ENCODE data around the gene TM9SF2. TPM values are rescaled to one million over a fixed set of nuclear protein-coding genes. Genes with fewer than 3 reads are reported as not detected.

TM9SF2 gene
- polyA plus RNA-seq, 3 donors = 54.0 to 255 (median 218) TPM

DNA sequence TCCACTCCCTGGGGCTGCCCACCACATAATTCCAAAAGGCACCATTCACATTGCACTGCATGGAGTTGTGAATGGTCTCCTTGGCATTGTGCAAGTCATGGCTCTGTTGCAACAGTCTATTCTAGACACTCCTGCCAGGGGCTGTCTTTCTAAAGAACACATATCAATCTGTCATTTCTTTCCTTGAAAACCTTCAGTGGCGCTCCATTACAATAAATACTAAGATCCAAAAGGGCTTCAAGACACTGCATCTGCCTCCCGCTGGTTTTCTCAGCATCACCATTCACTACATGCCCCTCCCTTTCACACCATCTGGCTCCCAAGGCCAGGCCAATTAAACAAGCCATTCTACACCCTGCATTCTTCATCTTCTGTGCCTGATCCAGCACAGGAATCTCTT, 32.2 kb upstream of the TM9SF2 start:
- H3K27ac Mint-ChIP-seq = peak overlapping the region; percentile 0 to 70 (median 55)
- intact Hi-C loops (cut with micrococcal nuclease) = no loop called here

DNA sequence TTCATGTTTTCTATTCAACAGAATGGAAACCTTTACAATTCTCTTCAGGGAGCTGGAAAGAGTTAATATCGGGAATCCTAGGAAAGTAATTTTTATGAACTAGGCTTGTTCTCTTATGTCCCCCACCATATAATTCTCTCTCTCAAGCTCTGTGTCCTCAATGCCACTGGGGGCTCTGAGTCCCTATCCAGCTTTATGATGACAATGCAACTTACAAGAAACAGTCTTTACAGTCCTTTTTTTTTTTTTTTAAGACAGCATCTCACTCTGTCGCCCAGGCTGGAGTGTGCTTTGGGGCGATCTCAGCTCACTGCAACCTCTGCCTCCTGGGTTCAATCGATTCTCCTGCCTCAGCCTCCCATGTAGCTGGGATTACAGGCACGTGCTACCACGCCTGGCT, 31.2 kb upstream of the TM9SF2 start:
- WGBS (ENCODE audit: insufficient coverage) = 93% methylated on average over 3 of the region's 6 CpGs
- no peak overlapping the region for H3K4me2 ChIP-seq (replicated peaks; ENCODE audit: extremely low read depth, low read length, poor library complexity, severe bottlenecking)
- H3K79me2 ChIP-seq (ENCODE audit: insufficient read depth, low read length) = no peaks in the 10 kb centered on the region
- peaks cover 30 to 34% of the 10 kb centered on the region in 2 donors for H3K4me1 ChIP-seq (ENCODE audit: control insufficient read depth in 1 of 2, insufficient read depth in 2 of 2, low read length in 2 of 2)
- TF ChIP-seq, protein P1, sequence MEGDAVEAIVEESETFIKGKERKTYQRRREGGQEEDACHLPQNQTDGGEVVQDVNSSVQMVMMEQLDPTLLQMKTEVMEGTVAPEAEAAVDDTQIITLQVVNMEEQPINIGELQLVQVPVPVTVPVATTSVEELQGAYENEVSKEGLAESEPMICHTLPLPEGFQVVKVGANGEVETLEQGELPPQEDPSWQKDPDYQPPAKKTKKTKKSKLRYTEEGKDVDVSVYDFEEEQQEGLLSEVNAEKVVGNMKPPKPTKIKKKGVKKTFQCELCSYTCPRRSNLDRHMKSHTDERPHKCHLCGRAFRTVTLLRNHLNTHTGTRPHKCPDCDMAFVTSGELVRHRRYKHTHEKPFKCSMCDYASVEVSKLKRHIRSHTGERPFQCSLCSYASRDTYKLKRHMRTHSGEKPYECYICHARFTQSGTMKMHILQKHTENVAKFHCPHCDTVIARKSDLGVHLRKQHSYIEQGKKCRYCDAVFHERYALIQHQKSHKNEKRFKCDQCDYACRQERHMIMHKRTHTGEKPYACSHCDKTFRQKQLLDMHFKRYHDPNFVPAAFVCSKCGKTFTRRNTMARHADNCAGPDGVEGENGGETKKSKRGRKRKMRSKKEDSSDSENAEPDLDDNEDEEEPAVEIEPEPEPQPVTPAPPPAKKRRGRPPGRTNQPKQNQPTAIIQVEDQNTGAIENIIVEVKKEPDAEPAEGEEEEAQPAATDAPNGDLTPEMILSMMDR (IDR thresholded peaks at IDR 0.05) = no peak
- H3K9me3 Mint-ChIP-seq = peaks cover 0 to 8% (median 4%) of the 10 kb centered on the region in 7 donors
- H3K4me1 Mint-ChIP-seq = peaks cover 37% of the 10 kb centered on the region
- H3K27ac Mint-ChIP-seq = no peak overlapping the region
- no peak overlapping the region for H3K27ac ChIP-seq (ENCODE audit: low read depth in 1 of 2, low read length in 2 of 2)
- no peaks in the 10 kb centered on the region for H3K9me3 ChIP-seq (replicated peaks in 1 of 2; ENCODE audit: control insufficient read depth in 1 of 2, insufficient read depth in 1 of 2, low read length in 2 of 2)
- no peak overlapping the region for H3K4me3 Mint-ChIP-seq
- H3K27me3 Mint-ChIP-seq (ENCODE audit: low read depth in 3 of 3) = peaks cover 0 to 3% (median 2%) of the 10 kb centered on the region in 3 donors
- H3K36me3 Mint-ChIP-seq = peaks cover 0 to 1% of the 10 kb centered on the region in 2 donors
- no peak for DNase-seq
- intact Hi-C loops (cut with micrococcal nuclease) = no loop called here
- H3K27me3 ChIP-seq (ENCODE audit: control insufficient read depth in 2 of 2, insufficient read depth in 2 of 2, low read length in 2 of 2) = no peaks in the 10 kb centered on the region
- no peak overlapping the region for H3K4me3 ChIP-seq (replicated peaks in 1 of 3; ENCODE audit: low read depth in 2 of 3, low read length in 3 of 3)
- H2AFZ ChIP-seq (ENCODE audit: insufficient read depth, low read depth, low read length, poor library complexity, severe bottlenecking) = no peak overlapping the region
- H4K20me1 ChIP-seq (ENCODE audit: insufficient read depth, low read length) = no peaks in the 10 kb centered on the region
- H3K36me3 ChIP-seq (replicated peaks in 1 of 2; ENCODE audit: control insufficient read depth in 1 of 2, insufficient read depth in 2 of 2, low read length in 2 of 2) = no peaks in the 10 kb centered on the region
- H3K9ac ChIP-seq (ENCODE audit: insufficient read depth, low read length, poor library complexity, severe bottlenecking) = no peak overlapping the region

More for the DNA sequence above, 32.2 kb upstream of the TM9SF2 start:
- peak overlapping the region in 1 of 2 donors; percentile 52 for H3K4me3 Mint-ChIP-seq
- no peaks in the 10 kb centered on the region for H3K79me2 ChIP-seq (ENCODE audit: insufficient read depth, low read length)
- TF ChIP-seq, protein P1 (IDR thresholded peaks at IDR 0.05) = no peak
- H3K4me3 ChIP-seq (replicated peaks in 1 of 3; ENCODE audit: low read depth in 2 of 3, low read length in 3 of 3) = no peak overlapping the region
- H3K9me3 Mint-ChIP-seq = peaks cover 0 to 8% (median 4%) of the 10 kb centered on the region in 7 donors
- 7% methylated on average over 2 of the region's 2 CpGs for WGBS (ENCODE audit: insufficient coverage)
- H3K4me1 Mint-ChIP-seq = peaks cover 47% of the 10 kb centered on the region
- no peaks in the 10 kb centered on the region for H4K20me1 ChIP-seq (ENCODE audit: insufficient read depth, low read length)
- no peak overlapping the region for H3K4me2 ChIP-seq (replicated peaks; ENCODE audit: extremely low read depth, low read length, poor library complexity, severe bottlenecking)
- H3K36me3 Mint-ChIP-seq = peaks cover 0 to 1% of the 10 kb centered on the region in 2 donors
- no peaks in the 10 kb centered on the region for H3K9me3 ChIP-seq (replicated peaks in 1 of 2; ENCODE audit: control insufficient read depth in 1 of 2, insufficient read depth in 1 of 2, low read length in 2 of 2)
- no peak overlapping the region for H2AFZ ChIP-seq (ENCODE audit: insufficient read depth, low read depth, low read length, poor library complexity, severe bottlenecking)
- H3K9ac ChIP-seq (ENCODE audit: insufficient read depth, low read length, poor library complexity, severe bottlenecking) = no peak overlapping the region
- peak in 2 of 3 donors; percentile 41 to 62 for DNase-seq
- H3K27me3 Mint-ChIP-seq (ENCODE audit: low read depth in 3 of 3) = peaks cover 0 to 3% (median 2%) of the 10 kb centered on the region in 3 donors
- no peak overlapping the region for H3K27ac ChIP-seq (ENCODE audit: low read depth in 1 of 2, low read length in 2 of 2)
- no peaks in the 10 kb centered on the region for H3K36me3 ChIP-seq (replicated peaks in 1 of 2; ENCODE audit: control insufficient read depth in 1 of 2, insufficient read depth in 2 of 2, low read length in 2 of 2)
- H3K27me3 ChIP-seq (ENCODE audit: control insufficient read depth in 2 of 2, insufficient read depth in 2 of 2, low read length in 2 of 2) = no peaks in the 10 kb centered on the region
- peaks cover 40 to 44% of the 10 kb centered on the region in 2 donors for H3K4me1 ChIP-seq (ENCODE audit: control insufficient read depth in 1 of 2, insufficient read depth in 2 of 2, low read length in 2 of 2)

Data from CD14-positive monocyte (primary cell).